GM19328 (cell line): Measurements from ENCODE around the gene IL10RA.
"Not testable (repeated sequence)": the region's sequence is repeated elsewhere in the genome, so short reads cannot be mapped to it uniquely, and the experiment has no call there.

Experiments used
- ATAC-seq: cut with Tn5 transposase; IDR thresholded peaks from one replicate; pipeline ENCODE4 v1.9.1; 2021; ENCODE audit warnings: mild to moderate bottlenecking, moderate library complexity; ENCODE audit not compliant: unreplicated experiment

The IL10RA gene

DNA sequence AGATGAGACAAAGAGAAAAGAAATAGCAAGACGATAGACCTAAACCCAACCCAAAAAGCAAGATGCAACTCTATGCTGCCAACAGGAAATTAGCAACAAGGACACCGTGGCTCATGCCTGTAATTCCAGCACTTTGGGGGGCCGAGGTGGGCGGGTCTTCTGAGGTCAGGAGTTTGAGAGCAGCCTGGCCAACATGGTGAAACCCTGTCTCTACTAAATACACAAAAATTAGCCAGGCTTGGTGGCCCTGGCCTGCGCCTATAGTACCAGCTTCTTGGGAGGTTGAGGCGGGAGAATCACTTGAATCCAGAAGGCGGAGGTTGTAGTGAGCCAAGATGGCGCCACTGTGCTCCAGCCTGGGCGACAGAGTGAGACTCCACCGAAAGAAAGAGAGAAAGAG lies 24.3 kb upstream of the IL10RA start:
- ATAC-seq, result no peak

DNA sequence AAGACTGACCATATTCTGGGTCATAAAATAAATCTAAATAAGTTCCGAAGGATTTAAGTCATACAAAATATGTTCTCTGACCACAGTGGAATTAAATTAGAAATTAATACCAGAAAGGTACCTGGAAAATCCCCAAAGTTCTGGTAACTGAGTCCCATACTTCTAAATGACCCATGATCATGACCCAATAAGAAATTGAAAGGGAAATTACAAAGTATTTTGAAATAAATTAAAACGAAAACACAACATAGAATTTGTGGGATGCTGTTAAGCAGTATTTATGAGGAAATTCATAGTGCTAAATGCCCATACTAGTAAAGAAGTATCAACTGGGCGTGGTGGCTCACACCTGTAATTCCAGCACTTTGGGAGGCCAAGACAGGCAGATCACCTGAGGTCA lies 23.4 kb upstream of the IL10RA start:
- no peak for ATAC-seq

DNA sequence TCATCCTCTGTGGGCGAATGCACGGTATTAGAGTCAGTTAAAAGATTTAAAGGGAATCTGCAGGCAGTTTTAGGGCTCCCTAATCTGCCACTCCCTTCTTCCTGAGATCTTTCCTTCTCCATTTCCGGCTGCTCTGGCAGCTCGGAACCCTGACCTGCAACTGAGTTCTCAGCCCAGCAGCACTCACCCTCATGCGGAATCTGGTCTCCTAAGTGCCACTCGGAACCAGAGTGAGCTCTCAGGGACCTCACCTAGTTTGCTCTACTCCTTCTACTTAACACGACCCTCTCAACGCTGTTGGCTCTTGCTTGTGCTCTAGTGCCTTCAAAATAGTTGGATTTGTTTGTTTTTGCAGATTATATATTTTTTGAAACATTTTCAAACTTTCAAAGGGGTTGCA lies 19.3 kb upstream of the IL10RA start:
- ATAC-seq, result no peak

DNA sequence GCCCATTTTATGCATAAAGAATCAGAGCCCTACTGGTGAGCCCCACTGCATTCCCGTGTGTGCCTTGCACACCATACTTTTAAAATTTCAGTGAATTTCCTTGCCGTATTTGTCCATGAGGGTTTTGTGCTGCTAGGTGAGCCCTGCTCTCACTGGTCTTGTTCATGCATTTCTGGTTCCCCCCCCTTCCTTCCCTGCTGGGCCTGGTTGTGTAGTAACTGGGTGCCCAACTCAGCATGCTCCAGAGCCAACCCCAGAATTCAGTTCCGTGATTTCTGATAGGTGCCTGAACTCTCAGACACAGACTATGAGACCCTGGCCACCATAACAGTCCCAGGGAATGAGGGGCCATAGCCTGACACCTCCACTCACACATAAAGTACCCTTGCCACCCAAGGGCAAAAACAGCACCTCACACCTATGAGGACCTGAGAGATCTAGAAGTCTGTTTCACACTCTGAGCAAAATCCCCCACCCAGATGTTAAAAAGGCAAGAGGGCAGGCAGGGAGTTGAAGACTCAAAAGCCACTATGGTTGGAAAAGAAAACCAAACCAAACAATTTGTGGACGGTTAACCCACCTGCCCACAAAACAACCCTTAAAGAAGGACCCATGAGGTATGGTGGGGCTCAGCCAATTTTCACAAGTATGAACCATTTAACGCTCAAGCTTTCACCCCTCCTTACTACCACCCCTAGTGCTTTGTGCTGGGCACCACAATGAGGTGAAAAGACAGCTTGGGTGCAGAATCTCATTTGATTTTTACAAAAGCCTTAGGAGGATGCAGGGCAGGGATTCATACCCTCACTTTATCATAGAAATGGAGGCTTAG lies 16.8 kb upstream of the IL10RA start:
- ATAC-seq, result no peak

DNA sequence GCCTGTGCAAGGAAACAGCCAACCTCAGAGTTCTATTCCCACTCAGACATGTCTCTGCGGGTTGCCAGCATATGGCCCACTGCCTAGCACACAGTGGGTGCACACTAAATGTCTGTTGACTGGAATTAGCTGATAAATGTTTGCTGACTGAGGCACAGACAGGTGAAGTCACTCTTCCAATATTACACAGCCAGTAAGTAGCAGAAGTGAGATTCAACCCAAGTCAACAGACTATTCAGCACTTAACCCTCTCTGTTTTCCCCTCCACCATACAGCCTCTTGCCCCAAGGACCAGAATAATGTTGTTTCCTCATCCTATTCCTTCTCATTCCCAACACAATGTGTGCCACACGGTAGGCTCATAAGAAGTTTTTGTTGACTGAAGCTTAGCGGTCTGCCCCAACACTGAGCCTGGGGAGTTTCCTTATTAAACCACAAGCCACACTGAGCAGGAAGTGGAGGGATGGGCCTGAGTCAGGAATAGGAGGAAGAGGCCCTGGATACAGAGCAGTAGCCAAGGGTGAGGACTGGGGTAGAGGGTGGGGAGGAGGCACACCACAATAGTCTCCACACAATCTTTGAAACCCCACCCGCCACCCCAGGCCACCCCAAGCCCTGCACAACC lies 15.7 kb upstream of the IL10RA start:
- no peak for ATAC-seq

DNA sequence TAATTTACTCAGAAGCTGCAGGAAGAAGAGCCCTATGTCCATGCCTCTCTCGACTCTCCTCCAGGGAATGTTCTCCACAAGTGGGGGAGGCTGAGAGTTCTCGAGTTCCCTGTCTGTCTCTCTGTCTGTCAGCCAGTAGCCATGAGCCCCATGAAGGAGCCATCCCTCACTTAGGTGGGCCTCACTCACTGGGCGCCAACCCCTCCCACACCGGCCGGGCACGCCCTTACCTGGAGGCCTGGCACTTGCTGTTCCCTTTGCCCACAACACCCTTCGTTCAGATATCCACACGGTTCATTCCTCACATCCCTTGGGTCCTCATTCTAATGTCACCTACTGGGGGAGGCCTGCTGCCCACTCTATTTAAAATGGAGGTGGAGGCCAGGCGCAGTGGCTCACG lies 14.2 kb upstream of the IL10RA start:
- no peak for ATAC-seq

DNA sequence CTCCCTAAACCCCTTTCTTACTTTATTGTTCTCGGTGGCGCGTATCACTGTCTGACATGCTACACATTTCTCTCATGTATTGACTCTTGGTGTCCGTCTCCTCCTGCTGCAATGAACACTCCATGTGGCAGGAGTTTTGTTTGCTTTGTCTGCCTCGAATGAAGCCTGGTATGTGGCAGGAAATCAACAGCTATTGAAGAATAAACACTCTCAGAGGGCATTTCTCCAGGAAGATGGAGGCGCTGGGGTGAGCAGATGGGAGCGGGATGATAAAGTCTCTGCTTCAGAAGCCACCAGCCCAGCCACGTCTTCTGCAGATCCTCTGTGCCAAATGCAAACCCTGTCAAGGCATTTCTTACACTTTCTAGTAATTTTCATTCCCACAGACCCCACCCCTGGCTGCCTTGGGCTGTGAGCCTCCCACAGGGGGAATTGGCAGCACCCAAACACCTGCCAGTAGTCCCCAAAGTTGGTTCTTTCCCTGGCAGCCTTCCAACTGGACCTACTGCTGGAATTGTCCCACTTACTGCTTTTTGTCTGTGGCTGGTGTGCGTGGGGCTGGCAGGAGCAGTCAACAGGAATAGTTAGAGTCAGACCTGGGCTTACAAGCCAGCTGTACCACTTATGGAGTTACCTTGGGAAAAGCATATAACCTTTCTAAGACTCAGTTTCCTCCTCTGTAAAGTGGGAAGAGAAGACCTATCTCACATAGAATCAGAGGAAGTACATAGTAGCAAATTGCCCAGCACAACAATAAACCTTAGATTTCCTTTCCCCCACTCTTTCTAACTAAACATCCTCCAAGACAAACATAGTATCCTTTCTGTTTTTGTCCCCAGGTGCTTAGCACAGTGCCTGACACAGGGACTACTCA lies 13.3 kb upstream of the IL10RA start:
- no peak for ATAC-seq

DNA sequence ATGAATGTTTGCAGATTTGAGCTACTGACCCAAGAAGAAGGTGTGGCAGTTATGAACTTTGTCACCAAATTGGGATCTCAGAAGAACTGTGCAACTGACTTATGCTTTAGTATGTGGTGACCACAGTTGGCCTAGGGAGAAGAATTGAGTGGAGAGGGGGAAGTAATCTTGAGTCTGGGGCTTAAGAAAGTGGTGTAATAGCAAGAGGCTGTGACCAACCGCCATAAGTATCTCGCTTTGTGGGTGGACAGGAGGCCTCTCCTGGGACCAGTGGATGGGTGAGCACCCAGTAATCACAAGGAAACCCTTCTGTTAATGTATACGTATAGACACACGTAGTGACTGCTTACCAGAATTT lies 12.7 kb upstream of the IL10RA start:
- ATAC-seq, result no peak

DNA sequence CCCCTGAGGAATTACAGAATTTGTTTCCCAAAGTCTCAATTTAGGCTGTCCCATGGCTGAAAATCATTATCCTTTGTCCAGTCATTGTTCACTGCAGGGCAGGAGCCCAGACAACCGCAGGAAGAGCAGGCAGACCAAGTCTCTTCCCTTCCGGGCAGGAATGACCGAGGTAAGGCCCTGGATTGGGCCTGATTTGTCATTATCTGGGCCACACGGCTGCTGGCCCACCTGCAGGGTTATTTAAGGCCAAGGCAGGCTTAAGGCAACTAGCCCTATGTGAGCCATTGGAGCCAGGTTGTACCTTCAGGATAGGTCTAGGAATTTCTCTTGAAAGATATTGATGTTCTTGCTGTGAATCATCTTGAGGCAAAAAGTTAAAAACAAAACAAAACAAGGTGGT lies 9.7 kb upstream of the IL10RA start:
- no peak for ATAC-seq

DNA sequence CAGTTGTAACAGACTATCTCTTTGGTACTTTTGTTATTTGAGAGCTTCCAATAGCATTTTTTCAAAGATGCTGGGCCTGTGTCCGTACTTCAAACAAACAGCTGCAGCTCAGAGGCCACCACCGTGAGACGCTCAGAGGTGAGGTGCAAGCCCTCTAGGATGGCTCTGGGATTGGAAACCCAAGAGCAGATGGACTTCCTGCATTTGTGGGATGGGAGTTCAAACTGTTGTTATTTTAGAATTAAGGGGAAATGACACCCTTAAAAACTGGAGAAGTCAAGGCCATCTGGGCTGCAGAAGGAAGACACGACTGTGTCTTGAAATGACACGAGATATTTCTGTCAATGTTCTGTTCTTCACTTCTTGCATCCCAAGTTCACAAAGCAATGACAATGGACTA lies 9.2 kb upstream of the IL10RA start:
- no peak for ATAC-seq

DNA sequence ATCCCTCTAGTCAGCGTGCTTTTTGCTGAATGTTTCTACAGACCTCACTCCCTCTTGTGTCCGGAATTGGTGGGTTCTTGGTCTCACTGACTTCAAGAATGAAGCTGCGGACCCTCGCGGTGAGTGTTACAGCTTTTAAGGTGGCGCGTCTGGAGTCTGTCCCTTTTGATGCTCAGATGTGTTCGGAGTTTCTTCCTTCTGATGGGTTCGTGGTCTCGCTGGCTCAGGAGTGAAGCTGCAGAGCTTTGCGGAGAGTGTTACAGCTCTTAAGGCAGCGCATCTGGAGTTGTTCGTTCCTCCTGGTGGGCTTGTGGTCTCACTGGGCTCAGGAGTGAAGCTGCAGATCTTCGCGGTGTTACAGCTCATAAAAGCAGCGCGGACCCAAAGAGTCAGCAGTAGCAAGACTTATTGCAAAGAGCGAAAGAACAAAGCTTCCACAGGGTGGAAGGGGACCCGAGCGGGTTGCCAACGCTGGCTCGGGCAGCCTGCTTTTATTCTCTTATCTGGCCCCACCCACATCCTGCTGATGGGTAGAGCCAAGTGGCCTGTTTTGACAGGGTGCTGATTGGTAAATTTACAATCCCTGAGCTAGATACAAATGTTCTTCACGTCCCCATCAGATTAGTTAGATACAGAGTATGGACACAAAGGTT lies 8.5 kb upstream of the IL10RA start:
- ATAC-seq, result not testable (repeated sequence)

DNA sequence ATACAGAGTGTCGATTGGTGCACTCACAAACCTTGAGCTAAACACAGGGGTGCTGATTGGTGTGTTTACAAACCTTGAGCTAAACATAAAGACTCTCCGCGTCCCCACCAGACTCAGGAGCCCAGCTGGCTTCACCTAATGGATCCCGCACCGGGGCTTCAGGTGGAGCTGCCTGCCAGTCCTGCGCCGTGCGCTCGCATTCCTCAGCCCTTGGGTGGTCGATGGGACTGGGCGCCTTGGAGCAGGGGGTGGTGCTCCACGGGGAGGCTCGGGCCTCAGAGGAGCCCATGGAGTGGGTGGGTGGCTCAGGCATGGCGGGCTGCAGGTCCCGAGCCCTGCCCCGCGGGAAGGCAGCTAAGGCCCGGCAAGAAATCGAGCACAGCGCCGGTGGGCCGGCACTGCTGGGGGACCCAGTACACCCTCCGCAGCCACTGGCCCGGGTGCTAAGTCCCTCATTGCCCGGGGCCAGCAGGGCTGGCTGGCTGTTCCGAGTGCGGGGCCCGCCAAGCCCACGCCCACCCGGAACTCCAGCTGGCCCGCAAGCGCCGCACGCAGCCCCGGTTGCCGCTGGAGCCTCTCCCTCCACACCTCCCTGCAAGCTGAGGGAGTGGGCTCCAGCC lies 7.8 kb upstream of the IL10RA start:
- not testable (repeated sequence) for ATAC-seq

DNA sequence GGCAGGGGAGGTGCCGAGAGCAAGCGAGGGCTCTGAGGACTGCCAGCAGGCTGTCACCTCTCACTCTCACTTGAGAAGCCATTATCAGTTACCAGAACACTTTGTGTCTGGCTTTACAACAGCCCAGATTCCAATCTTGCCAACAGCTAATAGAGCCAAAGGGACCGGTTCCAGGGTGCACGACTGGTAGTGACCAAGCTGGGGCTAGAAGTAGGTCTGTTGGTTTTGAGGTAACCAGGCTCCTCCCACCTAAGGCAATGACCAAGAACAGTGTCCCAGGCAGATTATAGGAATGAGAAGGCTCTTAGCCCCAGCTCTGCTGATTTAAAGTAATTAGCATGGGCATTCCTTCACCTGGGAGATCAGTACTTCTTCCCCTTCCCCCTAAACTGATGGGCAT lies 7.2 kb upstream of the IL10RA start:
- ATAC-seq, result no peak

DNA sequence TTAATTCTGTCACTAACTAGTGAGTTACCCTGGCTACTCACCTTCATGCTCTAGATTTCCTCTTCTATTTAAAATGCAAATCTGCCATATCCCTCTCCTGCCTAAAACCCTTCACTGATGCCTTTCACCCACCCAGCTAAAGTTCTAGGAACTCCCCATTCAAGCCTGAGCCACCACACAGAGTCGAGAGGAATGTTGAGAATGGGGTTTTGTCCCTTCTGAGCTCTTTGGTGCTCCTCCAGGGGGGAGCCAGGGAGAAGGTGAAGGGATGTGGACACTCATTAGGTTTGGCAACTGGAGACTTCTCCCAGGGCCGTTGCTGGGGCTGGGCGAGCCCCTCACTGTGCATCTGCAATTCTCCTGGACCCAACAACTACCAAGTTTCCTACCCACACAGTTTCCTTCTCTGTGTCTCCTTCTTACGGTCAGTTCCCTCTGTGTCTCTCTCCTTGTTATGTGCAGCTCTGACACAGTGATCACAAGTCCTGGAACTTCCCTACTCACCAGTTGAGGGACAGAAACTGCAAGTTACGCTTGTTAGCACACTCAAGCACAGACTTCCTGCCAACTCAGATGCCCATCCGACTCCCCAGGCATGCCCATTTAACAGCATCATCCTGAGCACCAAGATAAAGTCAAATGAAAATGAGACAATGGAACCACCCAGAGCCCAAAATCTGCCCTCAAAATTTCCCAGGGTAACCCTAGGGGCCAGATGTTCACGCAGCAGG lies 6.5 kb upstream of the IL10RA start:
- ATAC-seq, result no peak

DNA sequence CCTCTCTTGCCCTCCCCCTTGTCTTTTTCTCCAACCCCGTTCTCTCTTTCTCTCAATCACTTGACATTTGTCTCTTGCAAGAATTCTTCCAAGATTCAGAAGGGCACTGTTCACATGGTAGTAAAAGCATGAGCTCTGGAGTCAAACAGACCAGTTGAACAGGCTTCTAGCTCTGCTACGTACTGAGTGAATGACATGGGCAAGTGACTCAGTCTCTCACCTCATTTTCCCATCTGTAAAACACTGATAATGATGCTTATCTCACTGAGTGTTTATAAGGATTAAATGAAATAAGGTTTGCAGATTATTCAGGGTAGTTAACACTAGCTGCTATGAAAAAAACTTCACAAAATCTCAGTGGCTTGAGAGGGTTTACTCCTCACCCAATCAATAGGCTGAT lies 5.9 kb upstream of the IL10RA start:
- ATAC-seq, result no peak

DNA sequence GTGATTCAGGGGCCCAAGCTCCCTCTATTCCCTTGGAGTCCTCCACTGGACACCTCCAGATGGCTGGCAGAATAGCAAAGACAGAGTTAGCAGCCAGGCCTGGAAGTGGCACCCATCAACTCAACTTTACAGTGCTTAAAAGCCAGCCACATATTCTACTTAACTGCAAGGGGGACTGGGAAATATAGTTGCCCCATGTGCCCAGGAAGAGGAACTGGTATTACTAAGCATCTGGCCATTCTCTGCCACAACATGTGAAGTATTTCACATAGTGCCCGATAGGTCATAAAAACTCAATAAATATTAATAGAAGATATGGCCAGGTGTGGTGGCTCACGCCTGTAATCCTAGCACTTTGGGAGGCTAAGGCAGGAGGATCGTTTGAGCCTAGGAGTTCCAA lies 5.5 kb upstream of the IL10RA start:
- ATAC-seq, result no peak

DNA sequence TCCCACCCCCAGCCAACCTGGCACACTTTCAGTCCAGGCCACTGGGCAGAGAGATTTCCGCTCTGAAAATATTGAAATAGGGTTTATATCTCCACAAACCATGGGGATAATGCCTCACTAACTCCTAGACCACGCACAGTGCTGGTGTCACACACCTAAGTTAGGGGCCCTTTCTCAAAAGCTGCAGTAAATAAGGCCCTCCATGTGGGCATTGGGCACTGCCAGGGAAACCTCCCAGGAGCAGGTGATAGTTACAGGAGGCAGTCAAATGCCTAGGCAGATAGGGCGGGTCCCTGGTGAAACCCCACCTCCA lies 3.1 kb upstream of the IL10RA start:
- ATAC-seq, result no peak

DNA sequence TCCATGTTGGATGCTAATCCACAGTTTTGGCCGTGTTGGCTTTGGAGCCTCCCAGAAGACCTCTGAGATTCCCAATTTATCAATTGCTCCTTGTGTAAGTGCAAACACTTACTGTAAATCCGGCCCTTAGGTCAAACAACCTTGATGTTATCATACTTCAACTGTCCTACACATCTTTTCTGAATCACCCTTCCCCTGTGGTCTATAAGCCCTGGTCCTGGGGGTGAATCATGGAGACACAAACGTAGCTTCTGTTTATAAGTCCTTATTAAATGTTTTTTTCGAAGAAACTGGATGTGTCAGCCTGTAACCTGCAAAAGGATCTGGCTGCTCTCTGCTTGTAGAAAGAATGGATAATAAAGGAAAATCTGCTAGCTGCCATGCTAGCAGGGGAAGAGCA lies 1.7 kb upstream of the IL10RA start:
- no peak for ATAC-seq

DNA sequence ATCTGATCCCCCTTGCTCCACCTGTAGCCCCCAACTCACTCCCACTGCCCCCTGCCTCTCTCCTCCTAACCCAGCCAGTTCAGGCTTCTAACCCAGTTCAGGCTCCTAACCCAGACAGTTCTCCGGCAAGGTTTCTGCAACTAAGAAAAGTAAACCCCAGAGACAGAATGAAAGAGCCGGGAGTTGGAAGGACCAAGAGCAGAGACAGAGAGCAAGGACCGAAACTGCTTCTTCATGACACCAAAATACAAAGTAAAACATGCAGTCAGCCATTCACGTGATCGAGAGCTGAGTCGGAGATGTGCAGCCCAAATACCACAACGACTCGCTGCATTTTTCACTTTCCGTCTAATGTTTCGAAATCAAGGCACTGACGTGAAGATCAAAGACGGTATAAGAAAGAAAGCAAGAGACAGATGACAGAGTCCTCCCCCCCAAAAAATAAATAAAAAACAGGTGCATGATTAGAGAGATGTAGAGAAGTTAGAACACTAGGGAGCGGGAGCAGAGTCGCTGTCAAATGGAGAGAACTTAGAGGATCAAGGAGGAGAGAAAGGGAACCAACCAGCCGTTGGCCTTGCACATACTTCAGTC lies 884 bp downstream of the IL10RA start:
- ATAC-seq, result peak; percentile 45
